GM23338 (cell line): ENCODE data around the gene ATF3. TPM values are rescaled to one million over a fixed set of nuclear protein-coding genes. Genes with fewer than 3 reads are reported as not detected.

Source experiments
- ATAC-seq: fragments of 200-7000 bp; cut with Tn5 transposase; 3 replicates; pipeline ENCODE4 v1.9.1; 2020
- DNase-seq: peaks from one replicate; pipeline ENCODE4 v3.0.0-alpha.2; 2015; ENCODE audit warnings: low spot score
- H2AFZ ChIP-seq: fragments of 200-600 bp; sonication (generic); 2 replicates; pipeline ENCODE4 v1.8.0; 2016; ENCODE audit warnings: antibody characterized with exemption, mild to moderate bottlenecking, moderate library complexity
- H3F3A ChIP-seq: fragments of 200-600 bp; sonication (generic); replicated peaks from 2 replicates; pipeline ENCODE4 v1.8.0; 2017; ENCODE audit warnings: antibody characterized with exemption, mixed run types, low read depth
- H3K27ac ChIP-seq: fragments of 200-600 bp; sonication (generic); 2 replicates; pipeline ENCODE4 v1.6.1; 2016; ENCODE audit warnings: low read depth
- H3K27me3 ChIP-seq: fragments of 200-600 bp; sonication (generic); 2 replicates; pipeline ENCODE4 v1.8.0; 2016; ENCODE audit warnings: mild to moderate bottlenecking, mixed run types, moderate library complexity; ENCODE audit not compliant: insufficient read depth
- H3K36me3 ChIP-seq: fragments of 200-600 bp; sonication (generic); 2 replicates; pipeline ENCODE4 v1.8.0; 2016; ENCODE audit warnings: mild to moderate bottlenecking; ENCODE audit not compliant: insufficient read depth
- H3K4me1 ChIP-seq: fragments of 200-600 bp; sonication (generic); 2 replicates; pipeline ENCODE4 v1.8.0; 2016; ENCODE audit warnings: mild to moderate bottlenecking, moderate library complexity; ENCODE audit not compliant: insufficient read depth
- H3K4me2 ChIP-seq: fragments of 200-600 bp; sonication (generic); 2 replicates; pipeline ENCODE4 v1.7.1; 2017; ENCODE audit warnings: mixed run types
- H3K4me3 ChIP-seq: fragments of 200-600 bp; sonication (generic); 2 replicates; pipeline ENCODE4 v1.6.1; 2016; ENCODE audit warnings: mixed run types
- H3K79me2 ChIP-seq: fragments of 200-600 bp; sonication (generic); replicated peaks from 2 replicates; pipeline ENCODE4 v1.8.0; 2017; ENCODE audit warnings: mild to moderate bottlenecking; ENCODE audit not compliant: insufficient read depth
- H3K9me2 ChIP-seq: fragments of 200-600 bp; sonication (generic); 2 replicates; pipeline ENCODE4 v1.8.0; 2017; ENCODE audit not compliant: insufficient read depth
- H4K20me1 ChIP-seq: fragments of 200-600 bp; sonication (generic); replicated peaks from 2 replicates; pipeline ENCODE4 v1.8.0; 2017; ENCODE audit warnings: mild to moderate bottlenecking; ENCODE audit not compliant: insufficient read depth
- H3K27ac Mint-ChIP-seq: 2 replicates; pipeline ENCODE4 v1.8.0; 2020; ENCODE audit warnings: inconsistent platforms, mild to moderate bottlenecking, moderate library complexity, mixed read lengths
- H3K27me3 Mint-ChIP-seq: 3 replicates; pipeline ENCODE4 v1.8.0; 2022; ENCODE audit warnings: low read depth, mild to moderate bottlenecking, moderate library complexity, mixed read lengths, inconsistent platforms; ENCODE audit not compliant: insufficient read depth, poor library complexity
- H3K36me3 Mint-ChIP-seq: 3 replicates; pipeline ENCODE4 v1.8.0; 2021; ENCODE audit warnings: low read depth, mild to moderate bottlenecking, inconsistent platforms, moderate library complexity, mixed read lengths
- H3K4me1 Mint-ChIP-seq: 3 replicates; pipeline ENCODE4 v1.8.0; 2020; ENCODE audit warnings: mild to moderate bottlenecking, inconsistent platforms, mixed read lengths
- H3K4me3 Mint-ChIP-seq: 3 replicates; pipeline ENCODE4 v1.8.0; 2021; ENCODE audit warnings: moderate library complexity, mild to moderate bottlenecking, inconsistent platforms, mixed read lengths
- H3K9me3 Mint-ChIP-seq: 3 replicates; pipeline ENCODE4 v1.8.0; 2020; ENCODE audit warnings: moderate library complexity, mild to moderate bottlenecking, inconsistent platforms, mixed read lengths
- CREB1 ChIP-seq: fragments of 250-450 bp; sonication (Bioruptor Pico); IDR thresholded peaks from 2 replicates; pipeline ENCODE4 v1.5.0; 2020; ENCODE audit warnings: low read depth, mild to moderate bottlenecking, moderate library complexity
- CTCF ChIP-seq, 2 experiments: fragments of 200-600 bp in 1 of 2; sonication (generic) in 1 of 2; conservative IDR thresholded peaks; 2 replicates each; pipeline versions ENCODE4 v1.5.1 to v1.6.1; 2016 to 2017; ENCODE audit warnings: antibody characterized with exemption in 2 of 2, low read depth in 2 of 2, mild to moderate bottlenecking in 2 of 2, moderate library complexity in 1 of 2
- ETS1 ChIP-seq: IDR thresholded peaks from 2 replicates; pipeline ENCODE4 v1.6.1; 2016; ENCODE audit warnings: antibody characterized with exemption
- EZH2 ChIP-seq: fragments of 200-600 bp; sonication (generic); IDR thresholded peaks from one replicate; pipeline ENCODE4 v1.8.0; 2017; ENCODE audit warnings: antibody characterized with exemption, mild to moderate bottlenecking, low read depth; ENCODE audit not compliant: unreplicated experiment
- JUNB ChIP-seq: IDR thresholded peaks from one replicate; pipeline ENCODE4 v1.6.1; 2016; ENCODE audit warnings: antibody characterized with exemption; ENCODE audit not compliant: unreplicated experiment
- NANOG ChIP-seq: IDR thresholded peaks from 2 replicates; pipeline ENCODE4 v1.6.1; 2016; ENCODE audit warnings: antibody characterized with exemption, borderline replicate concordance
- REST ChIP-seq: IDR thresholded peaks from one replicate; pipeline ENCODE4 v1.6.1; 2018; ENCODE audit warnings: antibody characterized with exemption; ENCODE audit not compliant: unreplicated experiment
- STAT1 ChIP-seq: IDR thresholded peaks from one replicate; pipeline ENCODE4 v1.6.1; 2016; ENCODE audit warnings: antibody characterized with exemption; ENCODE audit not compliant: unreplicated experiment
- ZNF114 ChIP-seq: fragments of 250-450 bp; sonication (Bioruptor Pico); IDR thresholded peaks from 2 replicates; pipeline ENCODE4 v1.5.0; 2020; ENCODE audit warnings: mild to moderate bottlenecking, moderate library complexity
- ZNF331 ChIP-seq: fragments of 250-450 bp; sonication (Bioruptor Pico); IDR thresholded peaks from 2 replicates; pipeline ENCODE4 v1.5.0; 2020; ENCODE audit warnings: low read depth, mild to moderate bottlenecking, moderate library complexity
- polyA plus RNA-seq: library from polyadenylated mRNA; unstranded; fragments of >200 nt; fragmentation: Nextera tagmentation; extraction: Ambion mirVana; gene quantifications from 2 replicates; pipeline ENCODE4 v1.2.1, GENCODE V29; 2016
- total RNA-seq: library from RNA; depleted of rRNA; stranded (reverse); fragments of >200 nt; shearing (Covaris generic); gene quantifications from 2 replicates; pipeline ENCODE4 v1.2.3, GENCODE V29; 2014

Gene ATF3
- total and polyA plus RNA-seq, 2 experiments from 2014 or later, result 12.6 to 17.2 TPM

- TF ChIP-seq CTCF (conservative IDR thresholded peaks at IDR 0.05; ENCODE audit: low read depth in 2 of 2), result no peak
- TF ChIP-seq CREB1, result no peak
- TF ChIP-seq EZH2, result no peak
- no peak for TF ChIP-seq ZNF114 (CRISPR knock-in tag)
- no peak for TF ChIP-seq STAT1
- TF ChIP-seq JUNB, result no peak
These were observed 59.9 kb downstream of the ATF3 start (continued) for GRCh38 chr1:212668477-212668876.

GRCh38 chr1:212669102-212669501, 60.5 kb downstream of the ATF3 start:
- Histone ChIP-seq H4K20me1 (no peaks in the 10 kb centered on the region), H3K79me2 (no peaks in the 10 kb centered on the region), H3K27ac (no peak overlapping the region), H3K4me1 (peaks cover 18% of the 10 kb centered on the region), H3K9me2 (no peaks in the 10 kb centered on the region), H3K4me2 (no peak overlapping the region), H2AFZ (no peak overlapping the region), H3F3A (no peaks in the 10 kb centered on the region), H3K27me3 (peaks cover 11% of the 10 kb centered on the region), H3K36me3 (no peaks in the 10 kb centered on the region), H3K4me3 (no peak overlapping the region)
- peaks cover 13% of the 10 kb centered on the region for H3K27me3 Mint-ChIP-seq
- DNase-seq (peak; percentile 80), ATAC-seq (peak; percentile 24)
- H3K36me3 Mint-ChIP-seq, result no peaks in the 10 kb centered on the region
- peaks cover 45% of the 10 kb centered on the region for H3K4me1 Mint-ChIP-seq
- TF ChIP-seq ETS1 (no peak), CTCF (conservative IDR thresholded peaks at IDR 0.05; ENCODE audit: low read depth in 2 of 2) (peak; percentile 68 to 80), NANOG (no peak), CREB1 (no peak), ZNF114 (CRISPR knock-in tag) (no peak), EZH2 (no peak)
- no peak overlapping the region for H3K4me3 Mint-ChIP-seq
- no peaks in the 10 kb centered on the region for H3K9me3 Mint-ChIP-seq
- H3K27ac Mint-ChIP-seq, result no peak overlapping the region

- Histone ChIP-seq H3K4me3 (no peak overlapping the region), H3K4me1 (peaks cover 18% of the 10 kb centered on the region), H3K9me2 (no peaks in the 10 kb centered on the region), H4K20me1 (no peaks in the 10 kb centered on the region), H3K27me3 (peaks cover 11% of the 10 kb centered on the region), H3K27ac (no peak overlapping the region), H3K4me2 (no peak overlapping the region), H2AFZ (no peak overlapping the region), H3K79me2 (no peaks in the 10 kb centered on the region), H3F3A (no peaks in the 10 kb centered on the region), H3K36me3 (no peaks in the 10 kb centered on the region)
- Mint-ChIP-seq H3K27me3 (peaks cover 13% of the 10 kb centered on the region), H3K9me3 (no peaks in the 10 kb centered on the region), H3K4me1 (peaks cover 45% of the 10 kb centered on the region), H3K4me3 (no peak overlapping the region), H3K27ac (no peak overlapping the region), H3K36me3 (no peaks in the 10 kb centered on the region)
- no peak for DNase-seq
- no peak for ATAC-seq
- no peak for TF ChIP-seq ZNF114 (CRISPR knock-in tag)
- TF ChIP-seq ZNF331 (CRISPR knock-in tag), result no peak
- no peak for TF ChIP-seq REST
- TF ChIP-seq CREB1, result no peak
- no peak for TF ChIP-seq NANOG
- no peak for TF ChIP-seq CTCF (conservative IDR thresholded peaks at IDR 0.05; ENCODE audit: low read depth in 2 of 2)
- TF ChIP-seq EZH2, result no peak
These were observed 61.0 kb downstream of the ATF3 start for GRCh38 chr1:212669600-212669999.
